HL-60 (cell line): Measurements from ENCODE around the gene SUPT6H.

Experiments used
- GABPA ChIP-seq: IDR thresholded peaks from 2 replicates; pipeline ENCODE4 v1.6.1; 2012; ENCODE audit warnings: low read depth
- POLR2AphosphoS5 ChIP-seq: IDR thresholded peaks from 2 replicates; pipeline ENCODE4 v1.6.1; 2012; ENCODE audit warnings: low read depth
- SPI1 ChIP-seq: IDR thresholded peaks from 2 replicates; pipeline ENCODE4 v1.6.1; 2012; ENCODE audit warnings: low read depth, mild to moderate bottlenecking, borderline replicate concordance
- TF ChIP-seq, protein P1 (sequence below): IDR thresholded peaks from one replicate; pipeline ENCODE4 v1.5.1; 2011; ENCODE audit warnings: low read length, control low read depth, inconsistent platforms; ENCODE audit not compliant: insufficient read depth

DNA sequence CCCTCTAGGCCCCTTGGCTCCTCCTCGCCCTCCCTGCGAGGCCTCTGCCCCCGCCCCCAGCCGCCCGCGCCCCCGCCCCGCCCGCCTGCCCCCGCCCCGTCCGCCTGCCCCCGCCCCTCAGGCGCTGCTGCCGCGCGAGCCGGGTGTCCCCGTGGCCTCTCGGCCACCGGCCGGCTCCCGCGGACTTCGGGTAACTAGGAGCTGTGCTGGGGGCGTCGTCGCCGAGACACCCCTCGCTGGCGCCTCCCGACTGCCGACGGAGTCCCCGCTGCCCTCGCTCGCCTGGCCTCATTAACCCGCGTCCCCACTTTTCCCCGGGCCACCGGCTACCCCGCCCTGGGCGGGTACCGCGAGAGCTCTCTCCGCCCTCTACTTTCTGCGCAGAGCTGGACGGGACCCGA is 64.2 kb downstream of the SUPT6H start, which contains the start of gene TLCD1:
- TF ChIP-seq, protein P1, sequence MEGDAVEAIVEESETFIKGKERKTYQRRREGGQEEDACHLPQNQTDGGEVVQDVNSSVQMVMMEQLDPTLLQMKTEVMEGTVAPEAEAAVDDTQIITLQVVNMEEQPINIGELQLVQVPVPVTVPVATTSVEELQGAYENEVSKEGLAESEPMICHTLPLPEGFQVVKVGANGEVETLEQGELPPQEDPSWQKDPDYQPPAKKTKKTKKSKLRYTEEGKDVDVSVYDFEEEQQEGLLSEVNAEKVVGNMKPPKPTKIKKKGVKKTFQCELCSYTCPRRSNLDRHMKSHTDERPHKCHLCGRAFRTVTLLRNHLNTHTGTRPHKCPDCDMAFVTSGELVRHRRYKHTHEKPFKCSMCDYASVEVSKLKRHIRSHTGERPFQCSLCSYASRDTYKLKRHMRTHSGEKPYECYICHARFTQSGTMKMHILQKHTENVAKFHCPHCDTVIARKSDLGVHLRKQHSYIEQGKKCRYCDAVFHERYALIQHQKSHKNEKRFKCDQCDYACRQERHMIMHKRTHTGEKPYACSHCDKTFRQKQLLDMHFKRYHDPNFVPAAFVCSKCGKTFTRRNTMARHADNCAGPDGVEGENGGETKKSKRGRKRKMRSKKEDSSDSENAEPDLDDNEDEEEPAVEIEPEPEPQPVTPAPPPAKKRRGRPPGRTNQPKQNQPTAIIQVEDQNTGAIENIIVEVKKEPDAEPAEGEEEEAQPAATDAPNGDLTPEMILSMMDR: no peak
- no peak for TF ChIP-seq POLR2AphosphoS5
- TF ChIP-seq SPI1: no peak
- TF ChIP-seq GABPA: no peak
